Neural cell (in vitro differentiated cells): ENCODE measurements around the gene DCTD.

Source experiments
- CTCF ChIP-seq: fragments of 450-650 bp; IDR thresholded peaks from 2 replicates; pipeline ENCODE4 v1.5.1; 2014; ENCODE audit warnings: antibody characterized with exemption, mild to moderate bottlenecking, moderate library complexity; ENCODE audit not compliant: poor library complexity, severe bottlenecking
- EP300 ChIP-seq: fragments of 450-650 bp; conservative IDR thresholded peaks from 2 replicates; pipeline ENCODE4 v1.6.1; 2014; ENCODE audit warnings: antibody characterized with exemption, mild to moderate bottlenecking, moderate library complexity; ENCODE audit not compliant: poor library complexity, severe bottlenecking
- EZH2 ChIP-seq: fragments of 200-600, 300-800 bp; shearing (Covaris generic), sonication (generic); IDR thresholded peaks from 2 replicates; pipeline ENCODE4 v1.6.1; 2014; ENCODE audit warnings: antibody characterized with exemption, low read length, borderline replicate concordance, mild to moderate bottlenecking; ENCODE audit not compliant: insufficient read depth, poor library complexity, severe bottlenecking
- MXI1 ChIP-seq: fragments of 450-650 bp; conservative IDR thresholded peaks from 2 replicates; pipeline ENCODE4 v1.6.1; 2014; ENCODE audit warnings: antibody characterized with exemption, mild to moderate bottlenecking; ENCODE audit not compliant: poor library complexity, severe bottlenecking
- POLR2AphosphoS5 ChIP-seq: IDR thresholded peaks from 2 replicates; pipeline ENCODE4 v1.6.1; 2012
- REST ChIP-seq: IDR thresholded peaks from 2 replicates; pipeline ENCODE4 v1.6.1; 2012; ENCODE audit warnings: borderline replicate concordance
- TAF1 ChIP-seq: IDR thresholded peaks from 2 replicates; pipeline ENCODE4 v1.6.1; 2012; ENCODE audit warnings: low read depth

GRCh38 chr4:182840108-182840507 is 77.1 kb downstream of the DCTD start:
- TF ChIP-seq REST (no peak), TAF1 (no peak), CTCF (no peak), EP300 (no peak), EZH2 (no peak), POLR2AphosphoS5 (no peak), MXI1 (no peak)
